Trophoblast cell (in vitro differentiated cells and primary cell): ENCODE results near the gene UBE2C.

Source experiments
- DNase-seq, 2 donors: peaks; one replicate each; pipeline ENCODE4 v3.0.0-alpha.2; 2016
- H2AFZ ChIP-seq: 2 replicates; pipeline ENCODE4 v1.6.1; 2013; ENCODE audit warnings: low read length, moderate library complexity, mild to moderate bottlenecking; ENCODE audit not compliant: insufficient read depth, poor library complexity
- H2AK5ac ChIP-seq: 2 replicates; pipeline ENCODE4 v1.6.1; 2013; ENCODE audit warnings: mild to moderate bottlenecking, low read length
- H2BK120ac ChIP-seq: 2 replicates; pipeline ENCODE4 v1.6.1; 2013; ENCODE audit warnings: low read length, mild to moderate bottlenecking, moderate library complexity; ENCODE audit not compliant: insufficient read depth, poor library complexity
- H2BK12ac ChIP-seq: 2 replicates; pipeline ENCODE4 v1.6.1; 2013; ENCODE audit warnings: mild to moderate bottlenecking, low read length, moderate library complexity
- H2BK5ac ChIP-seq: 2 replicates; pipeline ENCODE4 v1.6.1; 2013; ENCODE audit warnings: low read length, low read depth, moderate library complexity, mild to moderate bottlenecking; ENCODE audit not compliant: poor library complexity
- H3K14ac ChIP-seq: 2 replicates; pipeline ENCODE4 v1.6.1; 2013; ENCODE audit warnings: mild to moderate bottlenecking, low read length
- H3K18ac ChIP-seq: 2 replicates; pipeline ENCODE4 v1.6.1; 2013; ENCODE audit warnings: mild to moderate bottlenecking, low read length
- H3K23ac ChIP-seq: 2 replicates; pipeline ENCODE4 v1.6.1; 2013; ENCODE audit warnings: low read length
- H3K27ac ChIP-seq: 2 replicates; pipeline ENCODE4 v1.5.1; 2013; ENCODE audit warnings: low read depth, mild to moderate bottlenecking, inconsistent platforms, low read length, moderate library complexity
- H3K27me3 ChIP-seq: 2 replicates; pipeline ENCODE4 v1.6.1; 2013; ENCODE audit warnings: inconsistent platforms, mild to moderate bottlenecking, low read length, moderate library complexity; ENCODE audit not compliant: insufficient read depth
- H3K36me3 ChIP-seq, 2 experiments: 1 replicate in 1 of 2; 2 replicates in 1 of 2; pipeline ENCODE4 v1.6.1; 2013; ENCODE audit warnings: low read length in 2 of 2, mild to moderate bottlenecking in 2 of 2, moderate library complexity in 1 of 2; ENCODE audit not compliant: insufficient read depth in 2 of 2, control insufficient read depth in 1 of 2
- H3K4ac ChIP-seq: 2 replicates; pipeline ENCODE4 v1.6.1; 2013; ENCODE audit warnings: low read depth, mild to moderate bottlenecking, low read length, moderate library complexity
- H3K4me1 ChIP-seq, 2 experiments: 1 replicate in 1 of 2; 2 replicates in 1 of 2; pipeline ENCODE4 v1.6.1; 2013; ENCODE audit warnings: low read length in 2 of 2, mild to moderate bottlenecking in 2 of 2, moderate library complexity in 1 of 2; ENCODE audit not compliant: insufficient read depth in 2 of 2, control insufficient read depth in 1 of 2
- H3K4me2 ChIP-seq: 2 replicates; pipeline ENCODE4 v1.6.1; 2013; ENCODE audit warnings: inconsistent platforms, mild to moderate bottlenecking, low read length, moderate library complexity
- H3K4me3 ChIP-seq: 2 replicates; pipeline ENCODE4 v1.5.1; 2013; ENCODE audit warnings: mild to moderate bottlenecking, low read depth, low read length, inconsistent platforms
- H3K79me1 ChIP-seq: one replicate; pipeline ENCODE4 v1.6.1; 2013; ENCODE audit warnings: low read length
- H3K79me2 ChIP-seq: 2 replicates; pipeline ENCODE4 v1.6.1; 2013; ENCODE audit warnings: low read length, mild to moderate bottlenecking; ENCODE audit not compliant: control insufficient read depth, insufficient read depth, poor library complexity
- H3K9ac ChIP-seq: 2 replicates; pipeline ENCODE4 v1.6.1; 2013; ENCODE audit warnings: mild to moderate bottlenecking, low read length
- H3K9me3 ChIP-seq: 2 replicates; pipeline ENCODE4 v1.6.1; 2013; ENCODE audit warnings: low read depth, mild to moderate bottlenecking, control low read depth, inconsistent platforms, low read length; ENCODE audit not compliant: insufficient read depth
- H4K12ac ChIP-seq: 2 replicates; pipeline ENCODE4 v1.6.1; 2013; ENCODE audit warnings: low read depth, mild to moderate bottlenecking, low read length, moderate library complexity
- H4K8ac ChIP-seq: 2 replicates; pipeline ENCODE4 v1.6.1; 2013; ENCODE audit warnings: low read depth, mild to moderate bottlenecking, low read length, moderate library complexity
- H4K91ac ChIP-seq: one replicate; pipeline ENCODE4 v1.6.1; 2013; ENCODE audit warnings: low read depth, mild to moderate bottlenecking, low read length, moderate library complexity
- WGBS: extraction: QIAGEN DNeasy Blood & Tissue Kit; methylation state at CpG from one replicate; pipeline ENCODE4 v1.1.7; 2013; ENCODE audit warnings: missing lambda C conversion rate; ENCODE audit not compliant: insufficient read length, insufficient coverage; ENCODE audit errors: extremely low coverage; 5-methylcytosine and 5-hydroxymethylcytosine counted together

The UBE2C gene

DNA sequence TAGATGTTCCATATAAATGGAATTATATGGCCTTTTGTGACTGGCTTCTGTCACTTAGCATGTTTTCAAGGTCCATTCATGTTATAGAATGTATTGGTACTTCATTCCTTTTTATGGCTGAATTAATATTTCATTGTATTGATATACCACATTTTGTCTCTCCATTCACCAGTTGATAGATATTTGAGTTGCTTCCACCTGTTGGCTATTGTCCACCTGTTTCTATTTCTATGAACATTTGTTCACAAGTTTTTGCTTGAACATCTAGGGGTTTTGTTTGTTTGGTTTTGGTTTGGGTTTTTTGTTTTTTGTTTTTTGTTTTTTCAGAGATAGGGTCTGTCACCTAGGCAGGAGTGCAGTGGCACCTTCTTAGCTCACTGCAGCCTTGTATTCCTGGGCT, 44.0 kb upstream of the UBE2C start:
- no peak for DNase-seq
- no peaks in the 10 kb centered on the region for H3K9me3 ChIP-seq
- H3K79me1 ChIP-seq: peaks cover 3% of the 10 kb centered on the region
- H4K12ac ChIP-seq: no peak overlapping the region
- H3K4me1 ChIP-seq: no peaks in the 10 kb centered on the region
- no peak overlapping the region for H3K4me2 ChIP-seq
- no peak overlapping the region for H2AK5ac ChIP-seq
- no peak overlapping the region for H3K27ac ChIP-seq
- H2BK120ac ChIP-seq: no peak overlapping the region
- H4K8ac ChIP-seq: no peak overlapping the region
- H3K36me3 ChIP-seq: no peaks in the 10 kb centered on the region
- H3K27me3 ChIP-seq: no peaks in the 10 kb centered on the region
- H3K14ac ChIP-seq: no peak overlapping the region
- no peak overlapping the region for H3K9ac ChIP-seq
- no peak overlapping the region for H3K18ac ChIP-seq
- no peak overlapping the region for H4K91ac ChIP-seq
- H3K4me3 ChIP-seq: no peak overlapping the region
- no peak overlapping the region for H2BK5ac ChIP-seq
- H3K23ac ChIP-seq: no peak overlapping the region
- no peaks in the 10 kb centered on the region for H3K79me2 ChIP-seq
- H2BK12ac ChIP-seq: no peak overlapping the region
- no peak overlapping the region for H2AFZ ChIP-seq
- H3K4ac ChIP-seq: no peak overlapping the region

DNA sequence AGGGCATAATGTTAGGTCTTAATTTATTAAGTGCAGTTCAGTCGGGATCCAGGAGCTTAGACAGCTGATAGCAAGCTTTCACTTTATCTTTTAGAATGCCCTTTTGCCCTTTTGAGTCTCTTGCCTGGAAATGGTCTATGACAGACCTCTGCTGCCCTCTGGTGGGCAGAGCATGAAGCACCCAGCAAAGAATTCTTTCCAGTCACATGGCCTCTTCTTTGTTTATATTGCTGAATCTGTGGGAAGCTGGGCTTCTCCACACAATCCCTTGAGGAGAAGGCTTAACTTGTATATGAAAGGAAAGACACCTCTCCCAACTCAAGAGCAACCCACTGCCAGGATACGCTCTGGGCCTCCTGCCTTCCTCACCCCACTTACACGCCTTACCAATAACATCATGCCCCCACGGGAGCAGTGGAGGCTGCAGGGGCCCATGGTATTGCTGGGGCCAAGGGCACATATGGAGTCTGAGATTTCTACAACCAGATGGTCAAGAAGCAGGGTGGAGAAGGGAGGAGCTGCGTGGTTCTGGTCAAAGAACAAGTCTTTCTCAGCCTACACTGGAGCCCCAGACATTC, 41.2 kb upstream of the UBE2C start:
- peak overlapping the region; percentile 75 for H4K8ac ChIP-seq
- H3K4me1 ChIP-seq: no peaks in the 10 kb centered on the region
- H3K4me3 ChIP-seq: no peak overlapping the region
- no peaks in the 10 kb centered on the region for H3K27me3 ChIP-seq
- H3K79me2 ChIP-seq: no peaks in the 10 kb centered on the region
- H2BK5ac ChIP-seq: no peak overlapping the region
- H2AK5ac ChIP-seq: peak overlapping the region; percentile 5
- DNase-seq: peak; percentile 61 to 94
- H3K9me3 ChIP-seq: no peaks in the 10 kb centered on the region
- peak overlapping the region; percentile 78 for H4K91ac ChIP-seq
- peaks cover 3% of the 10 kb centered on the region for H3K79me1 ChIP-seq
- H2BK12ac ChIP-seq: peak overlapping the region; percentile 68
- no peak overlapping the region for H3K4me2 ChIP-seq
- no peak overlapping the region for H3K27ac ChIP-seq
- H2AFZ ChIP-seq: peak overlapping the region; percentile 98
- H3K4ac ChIP-seq: no peak overlapping the region
- no peak overlapping the region for H3K18ac ChIP-seq
- H2BK120ac ChIP-seq: peak overlapping the region; percentile 52
- no CpG with 5 or more reads among the region's 5 CpGs for WGBS
- H4K12ac ChIP-seq: peak overlapping the region; percentile 90
- H3K9ac ChIP-seq: no peak overlapping the region
- H3K23ac ChIP-seq: no peak overlapping the region
- peak overlapping the region; percentile 36 for H3K14ac ChIP-seq
- no peaks in the 10 kb centered on the region for H3K36me3 ChIP-seq

DNA sequence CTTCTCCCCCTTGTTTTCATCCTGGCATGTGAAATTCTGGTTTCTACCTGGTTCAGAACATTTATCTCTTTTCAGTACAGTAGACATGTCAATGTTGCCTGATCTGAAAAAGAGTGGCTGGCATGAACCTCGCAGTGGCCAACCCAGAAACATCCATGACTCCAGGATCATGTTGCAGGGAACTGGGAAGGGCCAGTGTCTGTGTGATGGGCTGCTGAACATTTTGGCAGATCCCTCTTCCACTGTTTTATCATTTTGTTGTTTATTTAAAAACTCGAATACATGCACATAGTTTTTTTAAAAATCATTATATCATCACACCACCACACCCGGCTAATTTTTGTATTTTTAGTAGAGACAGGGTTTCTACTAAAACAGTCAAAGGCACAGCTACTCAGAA, 39.8 kb upstream of the UBE2C start:
- no peak overlapping the region for H4K8ac ChIP-seq
- H3K4me3 ChIP-seq: no peak overlapping the region
- H3K27me3 ChIP-seq: no peaks in the 10 kb centered on the region
- no peak overlapping the region for H4K12ac ChIP-seq
- H2BK120ac ChIP-seq: no peak overlapping the region
- no peak overlapping the region for H3K9ac ChIP-seq
- H3K9me3 ChIP-seq: peaks cover 1% of the 10 kb centered on the region
- DNase-seq: no peak
- H3K4ac ChIP-seq: no peak overlapping the region
- H3K4me1 ChIP-seq: no peaks in the 10 kb centered on the region
- H3K79me2 ChIP-seq: no peaks in the 10 kb centered on the region
- no peak overlapping the region for H3K27ac ChIP-seq
- no peak overlapping the region for H2AFZ ChIP-seq
- H3K4me2 ChIP-seq: no peak overlapping the region
- H3K79me1 ChIP-seq: peaks cover 3% of the 10 kb centered on the region
- no CpG with 5 or more reads among the region's 3 CpGs for WGBS
- H2BK12ac ChIP-seq: no peak overlapping the region
- H4K91ac ChIP-seq: no peak overlapping the region
- H2AK5ac ChIP-seq: no peak overlapping the region
- no peak overlapping the region for H3K18ac ChIP-seq
- no peak overlapping the region for H3K14ac ChIP-seq
- H3K23ac ChIP-seq: no peak overlapping the region
- H3K36me3 ChIP-seq: no peaks in the 10 kb centered on the region
- H2BK5ac ChIP-seq: no peak overlapping the region

DNA sequence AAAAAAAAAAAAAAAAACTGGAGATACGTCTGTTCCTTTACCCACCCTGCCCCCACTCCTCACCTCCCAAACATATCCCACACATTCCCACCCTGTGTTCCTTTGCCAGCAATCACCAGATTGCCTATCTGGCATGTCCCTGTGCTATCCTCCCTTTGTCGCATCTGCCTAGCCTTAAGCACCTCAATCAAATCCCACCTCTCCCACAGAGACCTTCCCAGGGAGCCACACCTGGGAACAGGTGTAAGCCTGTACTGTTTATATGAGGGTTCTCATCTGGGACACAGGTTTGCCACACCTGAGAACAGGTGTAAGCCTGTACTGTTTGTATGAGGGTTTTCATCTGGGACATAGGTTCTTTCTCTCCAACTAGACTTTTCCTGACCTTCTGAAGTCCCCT, 37.5 kb upstream of the UBE2C start:
- Histone ChIP-seq H3K27me3 (no peaks in the 10 kb centered on the region), H3K23ac (no peak overlapping the region), H3K4ac (no peak overlapping the region), H4K8ac (no peak overlapping the region), H3K4me1 (no peaks in the 10 kb centered on the region), H3K9me3 (peaks cover 1% of the 10 kb centered on the region), H3K79me1 (peaks cover 3% of the 10 kb centered on the region), H2BK5ac (no peak overlapping the region), H3K4me2 (no peak overlapping the region), H4K91ac (no peak overlapping the region), H3K9ac (no peak overlapping the region), H3K18ac (no peak overlapping the region), H2BK12ac (no peak overlapping the region), H2AFZ (no peak overlapping the region), H2BK120ac (no peak overlapping the region), H3K36me3 (no peaks in the 10 kb centered on the region), H2AK5ac (no peak overlapping the region), H3K27ac (no peak overlapping the region), H3K79me2 (no peaks in the 10 kb centered on the region), H3K4me3 (no peak overlapping the region), H4K12ac (no peak overlapping the region), H3K14ac (no peak overlapping the region)
- DNase-seq: no peak
- no CpG with 5 or more reads among the region's 2 CpGs for WGBS
